DMS79 (cell line): Measurements from ENCODE around the gene WNT11.
A peak's percentile ranks its signal among the peaks of the same experiment; 100 is the strongest.

Experiments
- DNase-seq: peaks from one replicate; lab custom pipeline; 2025; lab: John Stamatoyannopoulos, UW

WNT11 gene

DNA sequence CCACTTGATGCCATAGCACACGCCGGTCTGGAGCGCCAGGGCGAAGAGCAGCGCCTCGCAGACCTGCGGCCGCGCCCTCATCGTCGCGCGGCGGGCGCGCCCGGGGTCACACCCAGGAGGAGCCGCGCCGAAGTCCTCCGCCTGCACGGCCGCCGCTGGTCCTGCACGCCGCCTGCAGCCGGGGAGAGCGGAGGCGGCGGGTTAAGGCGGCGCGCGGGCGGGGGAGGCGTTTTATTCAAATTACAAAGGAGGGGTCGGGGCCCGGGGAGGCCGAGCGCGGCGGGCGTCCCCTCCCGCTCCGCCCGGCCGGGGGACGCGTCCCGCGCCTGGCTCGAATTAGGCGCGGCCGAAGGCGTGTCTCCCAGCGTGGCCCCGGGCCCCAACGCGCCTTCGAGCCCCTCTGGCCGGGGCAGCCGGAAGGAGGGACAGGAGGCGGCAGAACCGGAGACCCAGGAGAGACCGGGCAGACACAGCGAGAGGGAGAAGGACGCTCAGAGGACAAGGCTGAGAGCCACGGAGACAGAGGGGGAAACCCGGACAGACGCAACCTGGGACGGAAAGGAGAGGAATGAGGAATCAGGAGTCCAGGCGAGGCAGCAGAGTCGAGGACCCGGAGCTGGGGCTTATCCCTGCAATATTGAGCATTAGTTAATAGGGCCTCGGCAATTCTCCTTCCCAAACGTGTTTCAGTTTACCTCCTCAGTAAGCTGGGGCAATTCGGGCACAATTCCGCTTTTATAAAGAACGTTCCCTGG lies at the start of gene WNT11:
WNT11 (minus strand) TSS at position 176 of the 755 bp plus-strand sequence; CDS start at position 81, 95 bp downstream.
- peak; percentile 30 for DNase-seq

DNA sequence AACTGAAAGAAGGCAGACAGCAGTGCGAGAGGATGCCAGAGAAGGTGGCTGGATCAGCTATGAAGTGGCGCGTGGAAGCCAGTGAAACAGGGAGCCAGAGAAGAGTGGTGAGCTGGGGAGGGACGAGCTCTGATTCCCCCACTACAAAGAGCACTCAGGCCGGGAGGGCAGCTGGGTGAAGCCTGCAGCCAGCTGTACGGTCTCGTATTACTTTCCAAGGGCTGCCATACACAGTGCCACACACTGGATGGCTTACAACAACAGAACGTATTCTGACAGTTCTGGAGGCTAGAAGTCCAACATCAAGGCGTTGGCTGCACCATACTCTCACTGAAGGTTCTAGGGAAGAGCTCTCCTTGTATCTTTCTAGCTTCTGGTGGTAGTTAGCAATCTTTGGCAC lies 47.1 kb upstream of the WNT11 start:
- no peak for DNase-seq

DNA sequence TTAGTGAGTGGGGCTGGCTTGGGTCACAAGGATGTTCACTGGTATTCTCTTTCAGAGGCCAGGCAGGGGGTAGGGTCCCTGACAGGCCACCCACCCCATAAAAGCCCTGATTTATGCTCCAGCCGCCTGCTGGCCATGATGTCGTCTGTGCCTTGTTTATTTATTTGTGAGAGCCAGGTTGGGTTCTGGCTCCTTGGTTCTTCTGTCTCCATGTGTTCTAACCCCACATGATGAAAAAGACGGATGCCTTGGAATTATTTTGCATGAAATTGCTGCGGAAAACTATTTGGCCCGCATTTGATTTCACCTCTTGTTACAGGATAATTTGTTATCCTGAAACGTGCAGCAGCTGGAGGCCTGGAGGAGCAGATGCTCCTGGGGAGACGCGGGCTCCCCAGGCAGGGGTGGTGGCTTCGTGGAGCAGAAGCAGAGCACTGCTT lies 46.3 kb upstream of the WNT11 start:
- no peak for DNase-seq

- no peak for DNase-seq
These were observed 45.3 kb upstream of the WNT11 start for GRCh38 chr11:76251576-76251975.

DNA sequence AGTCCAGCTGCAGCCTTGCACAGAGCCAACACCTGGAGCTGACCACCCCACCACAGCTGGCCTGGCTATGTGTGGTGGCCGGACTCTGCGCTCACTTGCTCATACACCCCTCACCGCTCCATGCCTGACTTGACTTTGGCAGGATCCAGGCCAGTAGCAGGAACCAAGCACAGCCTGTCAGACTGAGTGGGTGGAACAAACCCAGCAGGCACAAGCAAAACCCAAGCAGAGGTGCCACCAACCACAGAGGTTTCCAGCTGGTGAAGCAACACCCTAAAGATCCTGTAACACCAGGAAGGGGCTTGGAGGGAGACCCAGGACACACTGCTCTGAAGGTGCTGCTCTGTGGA lies 44.9 kb upstream of the WNT11 start:
- DNase-seq, result no peak

GRCh38 chr11:76250520-76251225 lies 44.4 kb upstream of the WNT11 start:
- no peak for DNase-seq

GRCh38 chr11:76249195-76249741 lies 43.0 kb upstream of the WNT11 start:
- no peak for DNase-seq

- no peak for DNase-seq
These were observed 41.9 kb upstream of the WNT11 start for GRCh38 chr11:76248210-76248609.

DNA sequence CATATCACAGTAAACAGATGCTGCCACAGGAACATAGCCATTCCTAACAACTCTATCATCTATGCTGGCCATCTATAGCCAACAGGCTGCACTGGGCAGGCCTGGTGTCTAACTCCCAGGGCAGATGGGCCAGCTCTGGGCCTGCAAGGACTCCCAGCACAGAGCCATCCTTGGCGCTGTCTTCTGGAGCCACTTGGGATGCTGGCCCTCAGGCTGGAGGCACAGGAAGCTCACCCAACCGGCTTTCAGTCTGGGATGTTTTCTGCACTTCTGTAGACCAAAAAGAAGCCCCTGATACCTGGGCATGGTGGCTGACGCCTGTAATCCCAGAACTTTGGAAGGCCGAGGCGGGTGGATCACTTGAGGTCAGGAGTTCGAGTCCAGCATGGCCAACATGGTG lies 40.8 kb upstream of the WNT11 start:
- DNase-seq, result no peak

DNA sequence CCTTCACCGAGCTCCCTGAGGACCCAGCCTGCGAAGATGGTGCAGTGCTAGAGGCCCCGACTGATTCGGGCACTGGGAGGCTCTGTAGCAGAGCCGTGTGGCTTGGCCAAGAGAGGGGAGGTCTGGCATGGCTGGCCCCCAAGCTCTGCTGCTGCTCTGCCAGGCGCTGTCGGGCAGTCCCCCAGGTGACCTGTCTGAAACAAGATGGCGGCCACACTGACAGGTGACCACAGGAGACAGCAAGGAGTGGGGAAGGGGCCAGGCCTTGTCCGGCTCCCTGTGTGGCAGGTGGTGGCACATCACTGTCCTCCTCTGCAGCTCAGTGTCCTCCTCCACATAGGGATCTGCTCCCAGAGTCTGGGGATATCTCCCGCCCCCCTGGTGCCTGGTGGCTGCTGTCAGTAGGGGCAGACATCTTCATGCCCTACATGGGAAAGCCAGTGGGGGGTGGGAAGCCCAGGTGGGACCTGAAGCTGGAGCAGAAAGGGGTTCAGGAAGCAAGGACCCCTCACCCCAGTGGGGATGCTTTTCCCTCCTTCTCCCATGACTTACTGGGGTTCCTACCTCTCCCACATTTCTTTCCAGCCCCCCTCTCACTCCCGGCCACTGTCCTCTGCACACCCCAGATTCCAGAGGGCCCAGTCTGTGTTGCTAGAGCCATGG lies 40.1 kb upstream of the WNT11 start:
- no peak for DNase-seq

DNA sequence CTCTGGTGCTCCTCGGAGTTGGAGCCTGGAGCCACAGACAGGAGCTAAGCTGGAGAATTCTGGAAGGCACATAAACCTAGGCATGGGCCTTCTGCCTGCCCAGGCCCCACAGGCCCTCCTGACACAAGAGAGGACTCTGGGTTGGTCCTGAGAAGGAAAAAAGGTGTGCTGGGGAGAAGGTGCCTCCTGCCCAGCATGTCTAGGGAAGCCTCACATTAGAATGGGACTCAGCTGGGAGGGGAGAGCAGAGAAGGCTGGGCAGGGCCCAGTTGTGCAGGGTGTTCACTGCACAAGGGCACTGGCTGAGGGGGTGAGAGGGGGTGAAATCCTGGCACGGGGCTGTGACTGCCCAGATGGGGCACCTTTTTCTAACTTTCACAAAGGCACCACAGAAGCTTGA lies 39.4 kb upstream of the WNT11 start:
- DNase-seq, result no peak

DNA sequence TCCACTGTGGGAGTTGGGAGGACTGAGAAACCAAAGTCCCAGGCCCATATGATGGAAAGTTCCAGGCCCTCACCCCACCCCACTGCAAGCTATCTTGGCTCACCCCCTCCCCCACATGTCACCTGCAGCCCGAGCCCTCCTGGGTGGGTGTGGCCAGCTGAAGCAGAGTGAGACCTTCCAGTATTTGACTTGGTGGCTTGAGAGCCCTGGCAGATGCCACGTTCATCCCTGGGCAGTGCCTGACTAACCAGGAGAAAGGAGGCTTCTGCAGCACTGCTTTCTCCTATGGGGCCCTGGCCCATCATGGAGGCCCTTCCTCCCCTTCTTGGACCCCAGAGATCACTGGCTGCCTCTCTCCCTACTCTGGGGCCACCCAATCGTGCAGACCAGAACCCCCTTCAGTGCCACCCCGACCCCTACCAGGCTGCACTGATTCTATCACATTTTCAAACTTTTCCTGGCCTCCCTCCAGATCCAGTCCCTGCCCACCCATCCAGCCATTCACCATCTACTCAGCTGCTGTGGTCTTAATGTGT lies 38.1 kb upstream of the WNT11 start:
- DNase-seq, result no peak

DNA sequence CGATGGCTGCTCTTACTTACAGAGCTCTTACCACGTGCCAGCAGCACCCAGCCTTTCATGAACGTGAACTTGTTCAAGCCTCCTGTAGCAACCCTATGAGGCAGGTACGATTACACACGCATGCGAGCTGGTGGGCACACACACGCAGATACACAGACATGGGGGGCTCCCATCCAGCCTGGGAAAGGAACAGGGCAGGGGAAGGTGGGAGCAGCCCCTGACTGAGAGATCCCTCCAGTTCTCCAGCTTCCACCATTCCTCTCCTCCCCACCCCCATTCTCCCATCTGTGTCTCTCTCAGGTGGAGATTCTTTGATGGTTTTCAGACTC lies 37.6 kb upstream of the WNT11 start:
- DNase-seq, result no peak

DNA sequence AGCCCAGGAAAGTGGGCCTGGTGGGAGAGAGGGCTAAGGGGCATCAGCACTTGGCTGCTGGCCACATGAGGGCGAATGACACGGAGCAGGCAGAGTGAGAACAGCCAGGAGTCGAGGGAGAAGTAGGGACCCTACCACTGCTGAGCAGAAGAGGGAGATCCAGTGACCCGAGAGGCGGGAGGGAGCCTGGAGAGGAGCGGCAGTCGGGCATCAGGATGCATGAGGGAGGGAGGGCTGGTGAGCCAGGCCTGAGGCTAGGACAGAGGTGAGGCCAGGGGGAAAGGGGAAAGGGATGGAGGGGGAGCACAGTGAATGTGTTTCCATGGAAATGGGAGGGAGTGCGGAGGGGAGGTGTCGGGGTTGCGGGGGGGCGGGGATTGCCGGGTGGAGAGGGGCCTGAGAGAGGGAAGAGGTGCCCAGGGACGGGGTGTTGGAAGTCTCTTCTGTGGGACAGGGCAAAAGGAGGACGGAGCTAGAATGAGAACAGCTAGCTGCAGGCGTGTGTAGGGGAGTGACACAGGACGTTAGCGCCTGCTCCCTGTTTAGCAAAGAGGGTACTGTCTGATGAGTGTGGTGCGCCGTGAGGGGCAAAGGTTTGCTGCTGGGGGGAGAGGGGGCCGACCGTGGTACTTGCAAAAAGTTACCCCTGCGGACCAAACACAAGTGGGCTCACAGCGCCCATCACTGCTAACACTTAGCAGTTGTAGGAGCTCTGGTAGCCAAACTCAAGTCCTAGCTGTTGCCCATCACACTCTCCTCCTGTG lies 37.1 kb upstream of the WNT11 start:
- peak; percentile 35 for DNase-seq

DNA sequence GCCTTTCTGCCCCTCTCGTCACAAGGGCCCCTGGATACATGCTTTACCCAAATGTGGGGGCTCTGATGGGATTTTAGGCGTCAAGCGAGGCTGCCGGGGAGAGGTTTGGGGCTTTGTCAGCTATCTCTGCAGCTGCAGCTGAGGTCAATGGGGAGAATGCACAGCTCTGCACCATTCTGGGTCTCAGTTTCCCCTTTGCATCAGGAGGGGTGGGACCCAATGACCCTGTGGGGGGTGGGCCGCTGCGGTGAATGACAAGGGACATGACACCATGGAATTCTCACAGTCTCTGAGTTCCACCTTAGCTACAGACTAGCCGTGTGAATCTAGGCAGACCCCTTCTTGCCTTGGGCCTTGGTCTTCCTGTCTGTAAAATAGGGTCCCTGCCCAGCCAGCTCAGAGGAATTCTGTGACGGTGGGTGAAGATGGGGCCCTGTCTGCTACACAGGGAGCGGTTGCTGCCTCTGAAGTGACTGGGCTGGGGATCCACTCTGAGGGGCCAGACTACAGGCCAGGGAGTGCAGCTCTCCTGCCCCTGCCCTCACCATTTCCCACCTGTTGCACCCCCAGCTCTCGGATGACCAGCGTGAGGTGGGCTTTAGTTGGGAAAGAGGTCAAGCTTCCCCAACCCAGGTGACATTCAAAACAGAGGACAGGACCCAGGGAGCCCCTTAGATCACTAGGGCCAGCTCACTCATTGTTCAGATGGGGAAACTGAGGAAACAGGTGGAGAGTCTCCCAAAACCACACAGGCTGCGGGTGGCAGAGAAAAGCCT lies 35.9 kb upstream of the WNT11 start:
- no peak for DNase-seq

DNA sequence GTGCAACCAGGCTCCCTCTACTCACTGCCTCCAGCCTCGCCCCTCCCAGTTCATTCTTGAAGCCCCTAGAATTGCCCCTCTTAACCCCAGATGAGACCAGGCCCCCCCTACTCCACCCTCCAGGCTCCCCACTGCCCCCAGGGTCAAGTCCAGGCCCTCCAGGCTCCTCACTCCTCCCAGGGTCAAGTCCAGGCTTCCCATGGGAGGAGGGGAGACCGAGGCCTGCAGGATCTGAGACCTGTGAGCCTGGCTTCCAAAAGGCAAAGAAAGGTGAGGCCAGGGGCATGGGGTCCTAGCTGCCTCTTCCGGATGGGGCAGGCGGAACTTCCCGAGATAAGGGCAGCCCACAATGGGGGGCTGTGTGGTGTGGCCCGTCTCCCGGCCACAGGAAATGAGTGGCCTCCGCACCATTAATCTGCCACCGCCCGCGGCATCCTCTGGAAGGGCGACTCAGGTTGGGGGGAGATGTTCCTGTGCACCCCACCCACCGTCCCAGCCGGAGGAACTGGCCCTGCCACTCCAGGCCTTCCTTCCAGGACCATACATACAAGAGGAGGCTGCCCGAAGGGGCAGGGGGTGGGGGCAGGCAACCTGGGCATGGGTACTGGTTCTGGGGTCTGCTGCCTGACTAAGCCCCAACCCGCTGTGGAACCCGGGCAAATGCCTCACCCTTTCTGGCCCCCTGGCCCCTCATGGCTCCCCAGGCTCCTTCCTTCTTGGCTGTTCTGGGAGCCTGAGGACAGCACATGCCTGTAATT lies 35.1 kb upstream of the WNT11 start:
- DNase-seq, result no peak

GRCh38 chr11:76240666-76241065 lies 34.4 kb upstream of the WNT11 start:
- no peak for DNase-seq

DNA sequence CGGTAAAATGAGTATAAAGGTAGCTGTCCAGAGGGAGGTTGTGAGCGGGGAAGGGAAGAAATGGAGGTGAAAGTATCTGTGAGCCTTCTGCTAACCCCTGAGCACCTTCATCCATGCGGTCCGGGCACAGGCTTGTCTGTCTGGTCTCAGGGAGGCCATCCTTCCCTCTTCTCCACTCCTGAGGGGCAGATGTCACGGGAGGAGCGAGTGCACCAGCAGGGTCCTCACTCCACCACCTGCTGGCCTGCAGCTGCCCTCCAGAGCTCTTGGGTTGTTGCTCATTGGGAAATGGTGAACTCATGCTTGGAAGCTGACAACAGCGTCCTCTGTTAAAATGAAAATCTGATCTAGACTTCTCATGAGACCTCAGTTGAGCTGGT lies 33.8 kb upstream of the WNT11 start:
- no peak for DNase-seq

- no peak for DNase-seq
These were observed 33.3 kb upstream of the WNT11 start for GRCh38 chr11:76239483-76240160.

DNA sequence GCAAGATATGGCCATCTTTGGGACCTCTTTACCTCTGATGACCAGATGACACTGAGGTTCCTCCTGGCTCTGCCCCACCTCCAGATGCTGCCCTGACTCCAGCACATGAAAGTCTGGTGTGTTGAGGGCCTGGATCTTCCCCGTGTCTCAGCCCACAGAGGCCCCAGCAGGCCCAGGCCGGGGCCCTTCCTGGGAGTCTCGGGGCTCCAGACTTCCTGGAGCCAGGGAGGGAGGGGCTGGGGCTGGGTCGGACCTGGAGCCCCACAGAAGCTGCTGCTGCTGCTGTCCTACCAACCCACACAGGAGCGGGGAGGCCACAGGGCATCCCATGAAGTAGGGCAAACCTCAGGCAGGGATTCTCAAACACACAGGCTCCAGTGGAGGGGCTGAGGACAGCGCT lies 32.2 kb upstream of the WNT11 start:
- DNase-seq, result no peak
